H1 (cell line): Measurements from ENCODE around the gene COPS9. TPM values are rescaled to one million over a fixed set of nuclear protein-coding genes. Genes with fewer than 3 reads are reported as not detected.

Experiments used
- CTCF ChIA-PET: fragments of 300-600 bp; sonication (Branson Sonifier 250); formaldehyde crosslinking; loops from one replicate; lab custom pipeline; 2021; ENCODE audit not compliant: partially characterized antibody; lab: Charles Lee
- POLR2A ChIA-PET: fragments of 300-600 bp; sonication (Branson Sonifier 250); formaldehyde crosslinking; loops from one replicate; lab custom pipeline; 2021; ENCODE audit warnings: inconsistent platforms; ENCODE audit not compliant: partially characterized antibody; lab: Charles Lee
- DNase-seq, 2 experiments: peaks; one replicate each; pipeline versions ENCODE4 v3.0.0 to v3.0.0-alpha.2; 2010 to 2022; ENCODE audit warnings: low spot score in 2 of 2, low read depth in 1 of 2, mixed read lengths in 1 of 2
- FAIRE-seq: peaks from 2 replicates; lab custom pipeline; 2011; peaks lifted over from hg19 to GRCh38; lab: Jason Lieb, UNC
- H2AFZ ChIP-seq: 2 replicates; pipeline ENCODE4 v1.8.1; 2012; ENCODE audit warnings: low read length, inconsistent platforms
- H2AK5ac ChIP-seq: 2 replicates; pipeline ENCODE4 v1.6.1; 2013; ENCODE audit warnings: low read depth, low read length
- H2BK120ac ChIP-seq: replicated peaks from 2 replicates; pipeline ENCODE3; 2013; ENCODE audit warnings: low read depth, low read length, inconsistent platforms
- H2BK12ac ChIP-seq: 2 replicates; pipeline ENCODE4 v1.6.1; 2013; ENCODE audit warnings: low read depth, low read length
- H2BK15ac ChIP-seq: 2 replicates; pipeline ENCODE4 v1.6.1; 2013; ENCODE audit warnings: low read length
- H2BK20ac ChIP-seq: 2 replicates; pipeline ENCODE4 v1.6.1; 2013; ENCODE audit warnings: low read length
- H2BK5ac ChIP-seq: 2 replicates; pipeline ENCODE4 v1.6.1; 2013; ENCODE audit warnings: low read depth, low read length
- H3K14ac ChIP-seq: 2 replicates; pipeline ENCODE4 v1.6.1; 2013; ENCODE audit warnings: inconsistent platforms; ENCODE audit not compliant: insufficient read length
- H3K18ac ChIP-seq: 2 replicates; pipeline ENCODE4 v1.6.1; 2013; ENCODE audit warnings: low read length; ENCODE audit errors: extremely low read depth
- H3K23ac ChIP-seq: 2 replicates; pipeline ENCODE4 v1.6.1; 2013; ENCODE audit warnings: inconsistent platforms; ENCODE audit not compliant: insufficient read length
- H3K23me2 ChIP-seq: 2 replicates; pipeline ENCODE4 v1.6.1; 2013; ENCODE audit warnings: low read depth, low read length
- H3K27ac ChIP-seq: 2 replicates; pipeline ENCODE4 v1.6.1; 2011; ENCODE audit warnings: low read depth, low read length, inconsistent platforms
- H3K27me3 ChIP-seq, 4 experiments: replicated peaks in 1 of 4; 1 replicate in 1 of 4; 2 replicates in 3 of 4; pipeline versions ENCODE4 v1.6.1 to v1.8.1; 2011 to 2013; ENCODE audit warnings: low read length in 3 of 4, mild to moderate bottlenecking in 3 of 4, inconsistent platforms in 2 of 4, mixed read lengths in 2 of 4, moderate library complexity in 1 of 4; ENCODE audit not compliant: control insufficient read depth in 3 of 4, insufficient read depth in 3 of 4; ENCODE audit errors: extremely low read depth in 1 of 4
- H3K36me3 ChIP-seq, 4 experiments: 2 replicates each; pipeline versions ENCODE4 v1.6.1 to v1.8.1; 2011 to 2013; ENCODE audit warnings: mild to moderate bottlenecking in 4 of 4, low read length in 3 of 4, moderate library complexity in 2 of 4, control low read depth in 1 of 4, inconsistent platforms in 1 of 4; ENCODE audit not compliant: insufficient read depth in 4 of 4, control insufficient read depth in 2 of 4
- H3K4ac ChIP-seq: replicated peaks from 2 replicates; pipeline ENCODE3; 2013; ENCODE audit warnings: low read length, low read depth, mixed read lengths, inconsistent platforms; ENCODE audit not compliant: insufficient read length
- H3K4me1 ChIP-seq, 4 experiments: replicated peaks in 1 of 4; 1 replicate in 1 of 4; 2 replicates in 3 of 4; pipeline versions ENCODE4 v1.6.1 to v1.8.1; 2011 to 2013; ENCODE audit warnings: low read length in 3 of 4, inconsistent platforms in 2 of 4, mixed read lengths in 1 of 4; ENCODE audit not compliant: insufficient read depth in 4 of 4, control insufficient read depth in 3 of 4
- H3K4me2 ChIP-seq, 2 experiments: 2 replicates each; pipeline versions ENCODE4 v1.6.1 to v1.8.1; 2011 to 2013; ENCODE audit warnings: low read depth in 2 of 2, low read length in 2 of 2, control low read depth in 1 of 2, inconsistent platforms in 1 of 2, mild to moderate bottlenecking in 1 of 2; ENCODE audit not compliant: insufficient read depth in 1 of 2
- H3K4me3 ChIP-seq, 4 experiments: fragments of 200-600, 300-600 bp in 1 of 4; sonication (generic), shearing (Covaris generic), sonication (Bioruptor Twin) in 1 of 4; 2 replicates each; pipeline versions ENCODE4 v1.5.1 to v1.8.1; 2011 to 2016; ENCODE audit warnings: low read length in 4 of 4, low read depth in 3 of 4, control low read depth in 2 of 4, inconsistent platforms in 2 of 4, mild to moderate bottlenecking in 2 of 4, mixed read lengths in 1 of 4, moderate library complexity in 1 of 4; ENCODE audit not compliant: insufficient read depth in 2 of 4; ENCODE audit errors: extremely low read depth in 1 of 4
- H3K56ac ChIP-seq: replicated peaks from 2 replicates; pipeline ENCODE3; 2013; ENCODE audit warnings: low read depth, mild to moderate bottlenecking, mixed read lengths, low read length, inconsistent platforms; ENCODE audit not compliant: insufficient read length
- H3K79me1 ChIP-seq: 2 replicates; pipeline ENCODE4 v1.6.1; 2013; ENCODE audit warnings: low read depth, low read length, control low read depth
- H3K79me2 ChIP-seq, 2 experiments: 2 replicates each; pipeline versions ENCODE4 v1.6.1 to v1.8.1; 2012 to 2013; ENCODE audit warnings: low read length in 2 of 2, mild to moderate bottlenecking in 2 of 2, inconsistent platforms in 1 of 2; ENCODE audit not compliant: insufficient read depth in 2 of 2, control insufficient read depth in 1 of 2
- H3K9ac ChIP-seq, 4 experiments: replicated peaks in 1 of 4; 1 replicate in 1 of 4; 2 replicates in 3 of 4; pipeline versions ENCODE4 v1.6.1 to v1.8.1; 2011 to 2013; ENCODE audit warnings: low read depth in 3 of 4, low read length in 3 of 4, control low read depth in 2 of 4, mild to moderate bottlenecking in 2 of 4, moderate library complexity in 2 of 4, inconsistent platforms in 1 of 4; ENCODE audit errors: extremely low read depth in 1 of 4
- H3K9me3 ChIP-seq, 2 experiments: 2 replicates each; pipeline versions ENCODE4 v1.6.1 to v1.8.1; 2012 to 2013; ENCODE audit warnings: mild to moderate bottlenecking in 2 of 2, moderate library complexity in 2 of 2, control low read depth in 1 of 2, inconsistent platforms in 1 of 2, low read depth in 1 of 2, low read length in 1 of 2, mixed read lengths in 1 of 2; ENCODE audit not compliant: insufficient read depth in 2 of 2
- H4K20me1 ChIP-seq, 2 experiments: replicated peaks in 1 of 2; 2 replicates each; pipeline versions ENCODE3 to v1.8.1; 2011 to 2013; ENCODE audit warnings: inconsistent platforms in 2 of 2, low read length in 2 of 2, mild to moderate bottlenecking in 1 of 2; ENCODE audit not compliant: insufficient read depth in 2 of 2, control insufficient read depth in 1 of 2
- H4K5ac ChIP-seq: 2 replicates; pipeline ENCODE4 v1.6.1; 2013; ENCODE audit warnings: low read length, low read depth, mixed read lengths, inconsistent platforms; ENCODE audit not compliant: insufficient read length
- H4K8ac ChIP-seq: 2 replicates; pipeline ENCODE4 v1.8.0; 2013; ENCODE audit warnings: mild to moderate bottlenecking, moderate library complexity, low read length, inconsistent platforms; ENCODE audit not compliant: insufficient read depth; ENCODE audit errors: extremely low read depth
- H4K91ac ChIP-seq: replicated peaks from 2 replicates; pipeline ENCODE3; 2013; ENCODE audit warnings: low read length, mixed read lengths, inconsistent platforms; ENCODE audit not compliant: insufficient read length
- CHD1 ChIP-seq: IDR thresholded peaks from 2 replicates; pipeline ENCODE4 v1.6.1; 2012; ENCODE audit warnings: low read depth, low read length, improper control_type of control experiment
- EGR1 ChIP-seq: IDR thresholded peaks from 2 replicates; pipeline ENCODE4 v1.6.1; 2011; ENCODE audit warnings: low read depth, low read length, borderline replicate concordance
- GTF2F1 ChIP-seq: IDR thresholded peaks from 2 replicates; pipeline ENCODE4 v1.6.1; 2012; ENCODE audit warnings: low read depth, low read length, improper control_type of control experiment, borderline replicate concordance
- JUN ChIP-seq: IDR thresholded peaks from 2 replicates; pipeline ENCODE4 v1.6.1; 2011; ENCODE audit warnings: low read depth, mild to moderate bottlenecking, improper control_type of control experiment, low read length
- JUND ChIP-seq: IDR thresholded peaks from 2 replicates; pipeline ENCODE4 v1.6.1; 2011; ENCODE audit warnings: mild to moderate bottlenecking, improper control_type of control experiment, low read length
- SP4 ChIP-seq: IDR thresholded peaks from 2 replicates; pipeline ENCODE4 v1.6.1; 2012; ENCODE audit warnings: low read length, inconsistent platforms
- WGBS, 2 experiments: shearing (Covaris generic) in 1 of 2; methylation state at CpG; one replicate each; pipeline versions ENCODE4 v1.1.6 to v1.1.7; 2013 to 2015; ENCODE audit warnings: low lambda C conversion rate in 2 of 2, mixed read lengths in 2 of 2, inconsistent platforms in 1 of 2, low coverage in 1 of 2, missing lambda C conversion rate in 1 of 2; ENCODE audit not compliant: insufficient replicate concordance in 2 of 2, insufficient coverage in 1 of 2, insufficient read length in 1 of 2; ENCODE audit errors: extremely low coverage in 1 of 2, missing lambda C conversion rate in 1 of 2; 5-methylcytosine and 5-hydroxymethylcytosine counted together
- polyA plus RNA-seq, 7 experiments: library from polyadenylated mRNA; depleted of rRNA in 3 of 7; stranded (reverse) in 5 of 7; unstranded in 2 of 7; fragments of >200 nt in 5 of 7; fragments of 200-250 nt in 2 of 7; gene quantifications; 1 replicate in 5 of 7; 2 replicates in 1 of 7; 4 replicates in 1 of 7; pipeline versions ENCODE4 v1.2.1 to v1.2.3, GENCODE V29; 2011 to 2013; ENCODE audit warnings: missing spikeins in 2 of 7, mixed read lengths in 2 of 7
- total RNA-seq: library from RNA; stranded (reverse); fragmentation: NEBNext Ultra II Directional; extraction: Animal tissue kit (Norgen Biotek cat#: 25700); gene quantifications from 2 replicates; pipeline ENCODE4 v1.2.1, GENCODE V29; 2021

Gene COPS9
- total and polyA plus RNA-seq, 2 of the 8 experiments (the other 6 are each of a cell fraction or from before 2014, with no cell fraction given), result 154 to 234 TPM

DNA sequence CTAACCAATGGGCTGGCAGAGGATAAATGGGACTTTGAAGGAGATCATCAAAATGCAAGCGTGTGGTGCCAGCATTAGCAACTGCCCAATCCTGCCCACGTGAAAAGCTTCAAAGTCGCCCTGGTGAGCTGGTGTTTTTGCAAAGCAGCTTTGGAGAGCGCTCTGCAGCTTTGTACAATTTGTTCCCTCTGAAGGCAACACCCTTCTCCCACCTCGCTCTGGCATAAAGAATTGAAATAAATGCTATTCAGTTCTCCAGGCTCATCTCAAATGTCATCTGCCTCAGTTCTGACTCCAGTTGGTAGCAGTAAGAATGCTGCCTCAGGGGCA is 3.5 kb downstream of the COPS9 start:
- no peak overlapping the region for H2BK20ac ChIP-seq
- no peak overlapping the region for H2BK120ac ChIP-seq
- ChIA-PET POLR2A (interaction anchor here (0.7 to 1.3 kb wide), 3 partner anchors 8 to 115 kb away, joined by 3 to 5 read pairs (median 4); no protein-coding TSS in a partner anchor), CTCF (interaction anchor here (0.7 to 1.8 kb wide), 4 partner anchors 10 to 1348 kb away, joined by 3 to 9 read pairs (median 4); no protein-coding TSS in a partner anchor)
- H3K4me3 ChIP-seq, result no peak overlapping the region
- no peak overlapping the region for H3K27ac ChIP-seq
- no peak overlapping the region for H3K4ac ChIP-seq
- no peak overlapping the region for H3K23ac ChIP-seq
- H3K9ac ChIP-seq, result no peak overlapping the region; a peak in 1 of 7 replicates
- H4K20me1 ChIP-seq, result peaks cover 16% of the 10 kb centered on the region in 2 experiments
- peaks cover 14% of the 10 kb centered on the region; the same call in 1 of the 2 replicates for H3K23me2 ChIP-seq
- no peak overlapping the region; the same call in 1 of the 2 replicates for H4K8ac ChIP-seq
- no peak overlapping the region for H2BK5ac ChIP-seq
- WGBS, 2 experiments, result 86% methylated on average over 5 of the region's 5 CpGs; no CpG with 5 or more reads in 1 of the 2 experiments
- H4K5ac ChIP-seq, result no peak overlapping the region
- no peak overlapping the region for H3K56ac ChIP-seq
- no peak for DNase-seq
- H3K79me1 ChIP-seq, result peaks cover 10% of the 10 kb centered on the region
- no peak overlapping the region for H2BK12ac ChIP-seq
- no peak overlapping the region for H2BK15ac ChIP-seq
- TF ChIP-seq JUND, result no peak
- no peak for TF ChIP-seq SP4
- TF ChIP-seq JUN, result no peak
- no peak for TF ChIP-seq EGR1
- no peak for TF ChIP-seq GTF2F1
- TF ChIP-seq CHD1, result no peak
- TF ChIP-seq, all 59 proteins: peak for 0
- no peak for FAIRE-seq
- no peaks in the 10 kb centered on the region for H3K9me3 ChIP-seq
- H2AFZ ChIP-seq, result no peak overlapping the region
- peaks cover 0 to 11% (median 9%) of the 10 kb centered on the region in 4 experiments; a peak in 6 of 7 replicates for H3K4me1 ChIP-seq
- H3K4me2 ChIP-seq, result no peak overlapping the region
- H3K79me2 ChIP-seq, result peaks cover 13 to 23% of the 10 kb centered on the region in 2 experiments
- peaks cover 0 to 8% (median 6%) of the 10 kb centered on the region in 4 experiments; a peak in 5 of 7 replicates for H3K27me3 ChIP-seq
- no peak overlapping the region for H4K91ac ChIP-seq
- no peak overlapping the region for H2AK5ac ChIP-seq
- H3K18ac ChIP-seq, result no peak overlapping the region
- H3K36me3 ChIP-seq, result peaks cover 22 to 55% (median 52%) of the 10 kb centered on the region in 4 experiments
- H3K14ac ChIP-seq, result no peak overlapping the region
